Measurements from ENCODE around the gene BCL3.

The BCL3 gene

GRCh38 chr19:44758596-44758995 lies 10.1 kb downstream of the BCL3 start:
- H2AFZ ChIP-seq = peak overlapping the region; percentile 87
- H3K4me2 ChIP-seq (ENCODE audit: low read length) = peak overlapping the region; percentile 96
- H3K36me3 ChIP-seq (ENCODE audit: control insufficient read depth, insufficient read depth, low read length) = no peaks in the 10 kb centered on the region
- no peaks in the 10 kb centered on the region for H3K9me3 ChIP-seq (ENCODE audit: control insufficient read depth, low read length)
- no peak overlapping the region for H3K9ac ChIP-seq
- H3K27ac ChIP-seq = peak overlapping the region; percentile 43
- H3K27me3 ChIP-seq (ENCODE audit: control insufficient read depth, insufficient read depth, low read length) = no peaks in the 10 kb centered on the region
- no peak for TF ChIP-seq CTCF (IDR thresholded peaks at IDR 0.05)
- H3K4me1 ChIP-seq = peaks cover 14% of the 10 kb centered on the region
- H3K4me3 ChIP-seq (ENCODE audit: low read depth, low read length) = peak overlapping the region; percentile 80
- H3K79me2 ChIP-seq = no peaks in the 10 kb centered on the region

- H3K9ac ChIP-seq = no peak overlapping the region
- TF ChIP-seq CTCF (IDR thresholded peaks at IDR 0.05) = no peak
Observed at GRCh38 chr19:44759083-44759804, 10.7 kb downstream of the BCL3 start.

GRCh38 chr19:44762038-44762437 lies 13.5 kb downstream of the BCL3 start:
- H3K27me3 ChIP-seq (ENCODE audit: control insufficient read depth, insufficient read depth, low read length) = no peaks in the 10 kb centered on the region
- H3K4me2 ChIP-seq (ENCODE audit: low read length) = no peak overlapping the region
- no peak overlapping the region for H3K27ac ChIP-seq
- H3K4me3 ChIP-seq (ENCODE audit: low read depth, low read length) = no peak overlapping the region
- peaks cover 6% of the 10 kb centered on the region for H3K4me1 ChIP-seq
- H3K79me2 ChIP-seq = no peaks in the 10 kb centered on the region
- no peak overlapping the region for H2AFZ ChIP-seq
- no peaks in the 10 kb centered on the region for H3K9me3 ChIP-seq (ENCODE audit: control insufficient read depth, low read length)
- no peak for TF ChIP-seq CTCF (IDR thresholded peaks at IDR 0.05)
- no peaks in the 10 kb centered on the region for H3K36me3 ChIP-seq (ENCODE audit: control insufficient read depth, insufficient read depth, low read length)
- H3K9ac ChIP-seq = no peak overlapping the region

More at GRCh38 chr19:44759083-44759804, 10.7 kb downstream of the BCL3 start:
- Histone ChIP-seq H3K4me3 (ENCODE audit: low read depth, low read length) (no peak overlapping the region), H3K79me2 (no peaks in the 10 kb centered on the region), H3K9me3 (ENCODE audit: control insufficient read depth, low read length) (no peaks in the 10 kb centered on the region), H3K36me3 (ENCODE audit: control insufficient read depth, insufficient read depth, low read length) (no peaks in the 10 kb centered on the region), H3K27ac (no peak overlapping the region), H3K27me3 (ENCODE audit: control insufficient read depth, insufficient read depth, low read length) (no peaks in the 10 kb centered on the region), H2AFZ (no peak overlapping the region), H3K4me1 (peaks cover 14% of the 10 kb centered on the region), H3K4me2 (ENCODE audit: low read length) (no peak overlapping the region)

- no peak overlapping the region for H3K4me3 ChIP-seq (ENCODE audit: low read depth, low read length)
- H3K9ac ChIP-seq = no peak overlapping the region
- H3K36me3 ChIP-seq (ENCODE audit: control insufficient read depth, insufficient read depth, low read length) = no peaks in the 10 kb centered on the region
- H2AFZ ChIP-seq = no peak overlapping the region
- no peak overlapping the region for H3K27ac ChIP-seq
- no peaks in the 10 kb centered on the region for H3K4me1 ChIP-seq
- no peaks in the 10 kb centered on the region for H3K27me3 ChIP-seq (ENCODE audit: control insufficient read depth, insufficient read depth, low read length)
- no peaks in the 10 kb centered on the region for H3K9me3 ChIP-seq (ENCODE audit: control insufficient read depth, low read length)
- no peaks in the 10 kb centered on the region for H3K79me2 ChIP-seq
- H3K4me2 ChIP-seq (ENCODE audit: low read length) = no peak overlapping the region
- TF ChIP-seq CTCF (IDR thresholded peaks at IDR 0.05) = no peak
Observed at GRCh38 chr19:44765033-44765948, 16.8 kb downstream of the BCL3 start.

All from parathyroid adenoma (tissue), 2 donors.